ENCODE data around the gene SLPI. TPM values are rescaled to one million over a fixed set of nuclear protein-coding genes. Genes with fewer than 3 reads are reported as not detected.

The SLPI gene
- total RNA-seq, 1 experiment from 2014 or later, result 13.5 TPM

DNA sequence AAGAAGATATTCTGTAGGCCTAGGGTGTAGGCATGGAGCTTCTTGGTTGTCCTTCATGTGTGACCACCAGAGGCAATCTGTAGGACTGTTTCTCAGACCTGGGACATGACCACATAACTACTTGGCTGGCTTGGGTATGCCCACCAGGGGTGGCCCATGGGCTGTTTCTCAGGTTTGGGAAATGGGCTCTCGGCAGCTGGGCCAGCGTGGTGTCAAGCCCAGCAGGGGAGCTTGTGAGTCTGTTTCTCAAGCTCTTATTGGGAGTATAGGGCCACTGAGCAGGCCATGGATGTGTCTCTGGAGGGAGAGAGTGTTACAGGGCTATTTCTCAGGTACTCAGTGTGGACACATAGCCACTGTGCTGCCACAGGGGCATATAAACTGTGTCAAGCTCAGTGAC lies 35.7 kb downstream of the SLPI start:
- DNase-seq (ENCODE audit: low spot score), result no peak

DNA sequence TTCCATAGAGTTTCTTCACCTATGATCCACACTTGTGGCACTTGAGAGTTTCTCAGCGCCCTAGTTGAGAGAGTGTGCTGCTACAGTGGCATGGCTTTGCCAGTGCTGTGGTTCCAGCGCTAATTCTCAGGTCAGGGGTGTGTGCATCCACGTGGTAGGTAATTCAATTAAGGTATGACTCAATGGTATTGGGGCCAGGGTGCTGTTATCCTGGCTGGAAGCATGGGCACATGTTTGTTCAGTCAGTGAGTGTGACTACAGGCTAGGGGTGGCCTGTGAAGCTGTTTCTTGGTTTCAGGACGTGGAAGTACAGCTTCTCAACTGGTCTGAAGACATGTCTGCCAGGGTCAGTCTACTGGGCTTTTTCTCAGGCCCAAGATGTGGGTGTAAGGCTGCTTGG lies 36.2 kb downstream of the SLPI start:
- DNase-seq (ENCODE audit: low spot score), result no peak

DNA sequence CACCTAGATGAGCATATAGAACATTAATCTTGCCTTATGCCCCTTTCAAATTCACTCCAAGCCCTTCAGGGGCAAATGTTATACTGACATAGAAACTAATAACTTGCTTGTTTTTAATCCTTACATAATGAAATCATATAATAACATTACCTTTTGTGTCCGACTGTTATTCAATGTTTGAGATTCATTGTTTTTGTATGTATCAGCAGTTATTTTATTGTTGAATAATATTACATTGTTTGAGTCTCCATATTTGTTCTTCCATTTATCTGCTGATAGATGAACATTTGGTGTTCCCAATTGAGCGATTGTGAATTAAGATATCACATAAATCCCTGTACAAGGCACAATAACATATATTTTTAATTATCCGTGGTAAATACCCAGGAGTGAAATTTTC lies 41.5 kb downstream of the SLPI start:
- DNase-seq (ENCODE audit: low spot score), result no peak

DNA sequence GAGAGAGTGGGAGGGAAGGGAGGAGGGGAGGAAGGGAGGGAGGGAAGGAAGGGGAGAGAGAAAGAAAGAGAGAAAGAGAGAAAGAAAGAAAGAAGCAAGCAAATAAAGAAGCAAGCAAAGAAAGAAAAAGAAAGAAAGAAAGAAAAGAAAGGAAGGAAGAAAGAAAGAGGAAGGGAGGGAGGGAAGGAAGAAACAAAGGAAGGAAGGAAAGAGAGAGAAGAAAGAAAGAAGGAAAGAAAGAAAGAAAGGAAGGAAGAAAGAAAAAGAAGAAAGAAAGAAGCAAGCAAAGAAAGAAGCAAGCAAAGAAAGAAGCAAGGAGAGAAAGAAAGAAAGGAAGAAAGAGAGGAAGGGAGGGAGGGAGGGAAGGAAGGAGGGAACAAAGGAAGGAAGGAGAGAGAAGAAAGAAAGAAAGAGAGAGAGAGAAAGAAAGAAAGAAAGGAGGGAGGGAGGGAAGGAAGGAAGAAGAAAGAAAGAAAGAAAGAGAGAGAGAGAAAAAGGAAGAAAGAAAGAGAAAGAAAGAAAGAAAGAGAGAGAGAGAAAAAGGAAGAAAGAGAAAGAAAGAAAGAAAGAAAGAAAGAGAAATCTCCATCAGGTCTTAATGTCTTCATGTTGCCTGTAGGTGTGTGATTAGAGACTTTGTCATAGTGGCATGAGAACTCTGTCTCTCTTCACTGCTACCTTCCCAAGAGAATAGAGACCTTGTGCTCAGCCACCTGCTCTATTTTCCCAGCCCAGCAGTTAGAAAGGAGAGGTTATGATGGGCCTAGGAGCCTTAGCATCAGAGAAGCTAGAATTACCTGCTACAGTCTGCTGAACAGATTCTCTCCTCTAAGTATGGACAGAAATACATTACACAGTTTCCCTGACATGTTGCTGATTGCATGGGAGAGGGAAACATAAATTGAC lies 42.5 kb downstream of the SLPI start:
- DNase-seq (ENCODE audit: low spot score), result no peak

DNA sequence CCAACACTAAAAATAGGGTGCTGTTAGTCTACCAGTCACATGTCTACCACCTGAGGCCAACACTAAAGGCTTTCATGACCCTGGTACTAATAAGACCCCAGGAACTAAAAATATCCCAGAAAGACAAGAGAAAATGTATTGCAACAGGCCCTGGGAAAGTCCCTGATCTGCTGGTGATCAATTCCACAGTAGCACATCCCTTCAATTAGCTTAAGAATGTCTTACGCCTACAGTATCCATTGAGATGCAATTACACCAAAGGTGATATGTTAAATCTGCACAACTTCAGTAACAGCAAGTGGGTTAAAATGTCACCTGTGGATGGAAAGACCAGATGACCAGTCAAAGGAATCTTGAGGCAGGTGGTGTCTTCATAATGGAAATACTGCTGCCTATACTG lies 44.4 kb downstream of the SLPI start:
- DNase-seq (ENCODE audit: low spot score), result no peak

DNA sequence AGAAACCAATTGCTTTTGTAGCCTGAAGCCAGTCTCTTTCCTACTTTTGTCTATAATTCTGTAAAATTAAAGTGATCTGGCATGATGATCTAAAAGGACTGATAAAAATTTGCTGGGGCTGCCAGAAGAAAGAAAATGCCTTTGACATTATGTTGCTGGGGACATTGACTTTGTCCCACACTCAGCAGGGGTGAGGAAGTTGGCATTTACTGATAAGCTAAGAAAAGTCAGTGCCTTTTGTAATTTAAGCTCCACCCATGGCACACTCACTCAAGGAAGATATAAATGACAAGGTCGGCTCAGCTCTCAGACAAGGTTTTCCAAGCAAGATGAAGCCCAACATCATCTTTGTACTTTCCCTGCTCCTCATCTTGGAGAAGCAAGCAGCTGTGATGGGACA lies 47.6 kb downstream of the SLPI start, which contains the start of gene SEMG1:
SEMG1 (plus strand) TSS at position 309 of the 400 bp plus-strand sequence; CDS start at position 330, 21 bp downstream.
- DNase-seq (ENCODE audit: low spot score), result no peak

Other genes starting within 250 kb of the SLPI start
- not detected in 2 replicates for gene KCNS1, start 153.4 kb downstream of the SLPI start, total RNA-seq (2014; rRNA removed; shearing (Covaris generic))
- gene WFDC5, start 139.4 kb downstream of the SLPI start, total RNA-seq (2014; rRNA removed; shearing (Covaris generic)), result not detected in 2 replicates
- gene WFDC12, start 130.1 kb downstream of the SLPI start, total RNA-seq (2014; rRNA removed; shearing (Covaris generic)), result not detected in 2 replicates
- 2.0 and 6.6 TPM in 2 replicates for gene PI3, start 79.7 kb downstream of the SLPI start, total RNA-seq (2014; rRNA removed; shearing (Covaris generic))
- not detected in 2 replicates for gene SEMG1, start 47.5 kb downstream of the SLPI start, total RNA-seq (2014; rRNA removed; shearing (Covaris generic))
- not detected in 2 replicates for gene SEMG2, start 33.2 kb downstream of the SLPI start, total RNA-seq (2014; rRNA removed; shearing (Covaris generic))
- not detected in 2 replicates for gene RBPJL, start 52.3 kb upstream of the SLPI start, total RNA-seq (2014; rRNA removed; shearing (Covaris generic))
- 0.13 and 0.46 TPM in 2 replicates for gene MATN4, start 53.7 kb upstream of the SLPI start, total RNA-seq (2014; rRNA removed; shearing (Covaris generic))
- gene SDC4, start 93.9 kb upstream of the SLPI start, total RNA-seq (2014; rRNA removed; shearing (Covaris generic)), result 79.1 and 90.1 TPM in 2 replicates
- gene SYS1, start 108.6 kb upstream of the SLPI start, total RNA-seq (2014; rRNA removed; shearing (Covaris generic)), result 73.6 and 74.7 TPM in 2 replicates
- gene TP53TG5, start 123.8 kb upstream of the SLPI start, total RNA-seq (2014; rRNA removed; shearing (Covaris generic)), result 0.23 and 1.6 TPM in 2 replicates
- 66.6 and 84.8 TPM in 2 replicates for gene DBNDD2, start 153.7 kb upstream of the SLPI start, total RNA-seq (2014; rRNA removed; shearing (Covaris generic))
- 164 and 165 TPM in 2 replicates for gene PIGT, start 161.6 kb upstream of the SLPI start, total RNA-seq (2014; rRNA removed; shearing (Covaris generic))
- 17.7 and 21.9 TPM in 2 replicates for gene WFDC2, start 215.2 kb upstream of the SLPI start, total RNA-seq (2014; rRNA removed; shearing (Covaris generic))